BJ (cell line): ENCODE results near the gene TTC24. TPM values are rescaled to one million over a fixed set of nuclear protein-coding genes. Genes with fewer than 3 reads are reported as not detected.
A peak's percentile ranks its signal among the peaks of the same experiment; 100 is the strongest.

Experiments
- CTCF ChIA-PET: fragments of 350-600 bp; formaldehyde crosslinking; extraction: SDS; loops from one replicate; lab custom pipeline; 2021; ENCODE audit warnings: antibody characterized with exemption, inconsistent platforms; lab: Yijun Ruan, JAX
- POLR2A ChIA-PET: fragments of 300-600 bp; sonication (Branson Sonifier 250); formaldehyde crosslinking; extraction: SDS; loops from one replicate; lab custom pipeline; 2021; ENCODE audit warnings: antibody characterized with exemption; lab: Charles Lee
- DNase-seq: peaks from one replicate; pipeline ENCODE4 v3.0.0-alpha.2; 2011; ENCODE audit warnings: low read depth
- H3K27me3 ChIP-seq: 2 replicates; pipeline ENCODE4 v1.6.0; 2011; ENCODE audit warnings: low read length; ENCODE audit not compliant: control insufficient read depth, insufficient read depth
- H3K36me3 ChIP-seq: 2 replicates; pipeline ENCODE4 v1.5.1; 2011; ENCODE audit warnings: low read length; ENCODE audit not compliant: control insufficient read depth, insufficient read depth
- H3K4me3 ChIP-seq: 2 replicates; pipeline ENCODE4 v1.5.1; 2011; ENCODE audit warnings: low read depth, mild to moderate bottlenecking, control low read depth, low read length
- CTCF ChIP-seq: IDR thresholded peaks from 2 replicates; pipeline ENCODE4 v1.5.1; 2011; ENCODE audit warnings: low read depth, mild to moderate bottlenecking, control low read depth, inconsistent platforms, low read length, moderate library complexity; ENCODE audit not compliant: insufficient read depth
- polyA plus RNA-seq: library from polyadenylated mRNA; depleted of rRNA; stranded (reverse); fragments of >200 nt; gene quantifications from 2 replicates; pipeline ENCODE4 v1.2.3, GENCODE V29; 2011

TTC24 gene
- polyA plus RNA-seq, 1 experiment, result not detected

- Histone ChIP-seq H3K36me3 (no peaks in the 10 kb centered on the region), H3K27me3 (peaks cover 3% of the 10 kb centered on the region; the same call in 1 of the 2 replicates), H3K4me3 (no peak overlapping the region)
- DNase-seq, result no peak
- ChIA-PET CTCF (interaction anchor here (0.5 to 2.4 kb wide), 16 partner anchors 8 to 453 kb away, joined by 3 to 16 read pairs (median 3); partner anchors contain the start of genes IQGAP3 and NAXE), POLR2A (no interaction called here)
- no peak for TF ChIP-seq CTCF
Observed at GRCh38 chr1:156581661-156582387, 2.3 kb downstream of the TTC24 start.

- no peak overlapping the region for H3K4me3 ChIP-seq
- TF ChIP-seq CTCF, result no peak
- ChIA-PET POLR2A (no interaction called here), CTCF (interaction anchor here (0.6 to 2.4 kb wide), 12 partner anchors 9 to 452 kb away, joined by 3 to 16 read pairs (median 3); partner anchors contain the start of genes IQGAP3 and NAXE)
- H3K27me3 ChIP-seq, result peaks cover 3% of the 10 kb centered on the region; the same call in 1 of the 2 replicates
- no peak for DNase-seq
- H3K36me3 ChIP-seq, result no peaks in the 10 kb centered on the region
Observed at GRCh38 chr1:156582388-156583017, 3.0 kb downstream of the TTC24 start.

GRCh38 chr1:156583821-156584622 lies 4.5 kb downstream of the TTC24 start:
- Histone ChIP-seq H3K36me3 (no peaks in the 10 kb centered on the region), H3K4me3 (no peak overlapping the region), H3K27me3 (peaks cover 3% of the 10 kb centered on the region; the same call in 1 of the 2 replicates)
- POLR2A ChIA-PET, result no interaction called here
- TF ChIP-seq CTCF, result peak; percentile 87
- CTCF ChIA-PET, result interaction anchor here (0.7 to 2.6 kb wide), 3 partner anchors 24 to 138 kb away, joined by 3 to 14 read pairs (median 4); no protein-coding TSS in a partner anchor
- no peak for DNase-seq

GRCh38 chr1:156584813-156585212 lies 5.3 kb downstream of the TTC24 start:
- no peak for TF ChIP-seq CTCF
- no peak for DNase-seq
- Histone ChIP-seq H3K36me3 (no peaks in the 10 kb centered on the region), H3K27me3 (0 out of 2 replicates have a peak, but pooled peaks cover 2% of the 10 kb centered on the region), H3K4me3 (no peak overlapping the region)
- CTCF ChIA-PET, result interaction anchor here (0.7 to 2.6 kb wide), 6 partner anchors 14 to 139 kb away, joined by 3 to 14 read pairs (median 4); no protein-coding TSS in a partner anchor
- POLR2A ChIA-PET, result no interaction called here
